Sigmoid colon (tissue), 7 donors: ENCODE data around the gene TMEM92. TPM values are rescaled to one million over a fixed set of nuclear protein-coding genes. Genes with fewer than 3 reads are reported as not detected.

Source experiments
- DNase-seq: peaks from one replicate; pipeline ENCODE4 v3.0.0-alpha.2; 2019
- H3K27ac ChIP-seq, 4 donors: fragments of 200-600 bp; sonication (generic); one replicate each; pipeline ENCODE4 v1.5.1; 2016 to 2019; ENCODE audit warnings: mild to moderate bottlenecking in 1 of 4
- H3K27me3 ChIP-seq, 3 donors: fragments of 200-600 bp; sonication (generic); one replicate each; pipeline ENCODE4 v1.5.1; 2019; ENCODE audit warnings: mild to moderate bottlenecking in 1 of 3
- H3K36me3 ChIP-seq, 4 donors: fragments of 200-600 bp; sonication (generic); one replicate each; pipeline ENCODE4 v1.5.1; 2016 to 2019
- H3K4me1 ChIP-seq, 4 donors: fragments of 200-600 bp; sonication (generic); one replicate each; pipeline ENCODE4 v1.5.1; 2017 to 2019
- H3K4me3 ChIP-seq, 4 donors: fragments of 200-600 bp; sonication (generic); one replicate each; pipeline ENCODE4 v1.5.1; 2017 to 2019; ENCODE audit warnings: mild to moderate bottlenecking in 2 of 4, moderate library complexity in 1 of 4
- H3K9me3 ChIP-seq, 4 donors: fragments of 200-600 bp in 3 of 4; sonication (generic) in 3 of 4; one replicate each; pipeline versions ENCODE4 v1.5.1 to v1.6.1; 2013 to 2019
- CTCF ChIP-seq, 4 experiments: fragments of 450-650 bp in 3 of 4; fragments of 200-600 bp in 1 of 4; IDR thresholded peaks; one replicate each; pipeline ENCODE4 v1.5.1; 2016 to 2019; ENCODE audit warnings: antibody characterized with exemption in 4 of 4, mild to moderate bottlenecking in 3 of 4, moderate library complexity in 2 of 4
- EP300 ChIP-seq, 4 donors: sonication (generic); formaldehyde crosslinking; IDR thresholded peaks; one replicate each; pipeline ENCODE4 v1.6.1; 2017; ENCODE audit warnings: antibody characterized with exemption in 4 of 4
- POLR2A ChIP-seq, 2 donors: fragments of 450-650 bp; IDR thresholded peaks; one replicate each; pipeline ENCODE4 v1.6.1; 2016; ENCODE audit warnings: antibody characterized with exemption in 2 of 2, mild to moderate bottlenecking in 2 of 2, moderate library complexity in 2 of 2
- POLR2AphosphoS5 ChIP-seq, 4 donors: sonication (generic); formaldehyde crosslinking; IDR thresholded peaks; one replicate each; pipeline ENCODE4 v1.6.1; 2017; ENCODE audit warnings: antibody characterized with exemption in 4 of 4
- WGBS, 2 donors: extraction: QIAGEN DNeasy Blood & Tissue Kit; methylation state at CpG; one replicate each; pipeline ENCODE4 v1.1.7; 2013; 5-methylcytosine and 5-hydroxymethylcytosine counted together
- intact Hi-C: fragments of 100-400 bp; cut with DNase I; formaldehyde crosslinking; loops from one replicate; pipeline ENCODE4 v1.15.1; 2023
- polyA plus RNA-seq, 3 donors: library from polyadenylated mRNA; stranded (reverse); fragments of 200-250 nt; gene quantifications; one replicate each; pipeline ENCODE4 v1.2.3, GENCODE V29; 2013
- total RNA-seq, 4 donors: library from RNA; depleted of rRNA; stranded (reverse); fragments of >200 nt; gene quantifications; one replicate each; pipeline ENCODE4 v1.1.0, GENCODE V29; 2016
- donor health status: healthy with polysubstance abuse.
- donor health status: Bipolar disorder and iron deficiency.
- donor health status: healthy.

The TMEM92 gene
- total and polyA plus RNA-seq, 7 donors, result 2.5 to 9.7 (median 3.6) TPM; not detected in 4

GRCh38 chr17:50318501-50319285 lies 44.4 kb downstream of the TMEM92 start:
- DNase-seq, result no peak
- 80 to 84% methylated on average over 10 of the region's 10 CpGs for WGBS, 2 donors

GRCh38 chr17:50319306-50320004 lies 45.2 kb downstream of the TMEM92 start:
- DNase-seq, result no peak
- H3K4me3 ChIP-seq, result no peak overlapping the region
- no peaks in the 10 kb centered on the region for H3K27me3 ChIP-seq
- intact Hi-C loops, result no loop called here
- WGBS, 2 donors, result 88 to 90% methylated on average over 12 of the region's 12 CpGs
- H3K36me3 ChIP-seq, result no peaks in the 10 kb centered on the region
- peaks cover 0 to 12% (median 9%) of the 10 kb centered on the region in 4 donors for H3K4me1 ChIP-seq
- TF ChIP-seq POLR2A (IDR thresholded peaks at IDR 0.05), result no peak
- no peak for TF ChIP-seq CTCF (IDR thresholded peaks at IDR 0.05)
- no peak for TF ChIP-seq EP300 (IDR thresholded peaks at IDR 0.05)
- no peak for TF ChIP-seq POLR2AphosphoS5 (IDR thresholded peaks at IDR 0.05)
- H3K27ac ChIP-seq, result no peak overlapping the region
- no peaks in the 10 kb centered on the region for H3K9me3 ChIP-seq

More at GRCh38 chr17:50318501-50319285, 44.4 kb downstream of the TMEM92 start:
- H3K4me3 ChIP-seq, result no peak overlapping the region
- no peaks in the 10 kb centered on the region for H3K36me3 ChIP-seq
- no peak for TF ChIP-seq EP300 (IDR thresholded peaks at IDR 0.05)
- TF ChIP-seq POLR2A (IDR thresholded peaks at IDR 0.05), result no peak
- peak in 1 of 4 experiments; percentile 8 for TF ChIP-seq CTCF (IDR thresholded peaks at IDR 0.05)
- TF ChIP-seq POLR2AphosphoS5 (IDR thresholded peaks at IDR 0.05), result no peak
- intact Hi-C loops, result no loop called here
- H3K4me1 ChIP-seq, result peaks cover 0 to 12% (median 9%) of the 10 kb centered on the region in 4 donors
- no peaks in the 10 kb centered on the region for H3K27me3 ChIP-seq
- no peaks in the 10 kb centered on the region for H3K9me3 ChIP-seq
- H3K27ac ChIP-seq, result no peak overlapping the region

- 75 to 81% methylated on average over 7 of the region's 7 CpGs for WGBS, 2 donors
- no peak for DNase-seq
- H3K27ac ChIP-seq, result no peak overlapping the region
- no peak for TF ChIP-seq POLR2A (IDR thresholded peaks at IDR 0.05)
- H3K4me1 ChIP-seq, result peaks cover 0 to 12% (median 9%) of the 10 kb centered on the region in 4 donors
- no peaks in the 10 kb centered on the region for H3K36me3 ChIP-seq
- H3K27me3 ChIP-seq, result no peaks in the 10 kb centered on the region
- intact Hi-C loops, result no loop called here
- no peak overlapping the region for H3K4me3 ChIP-seq
- H3K9me3 ChIP-seq, result no peaks in the 10 kb centered on the region
Observed at GRCh38 chr17:50322271-50322670, 48.0 kb downstream of the TMEM92 start.

- Histone ChIP-seq H3K27ac (no peak overlapping the region), H3K4me3 (no peak overlapping the region), H3K27me3 (no peaks in the 10 kb centered on the region), H3K4me1 (peaks cover 0 to 12% (median 9%) of the 10 kb centered on the region in 4 donors), H3K9me3 (no peaks in the 10 kb centered on the region), H3K36me3 (no peaks in the 10 kb centered on the region)
- DNase-seq, result no peak
- 81 to 82% methylated on average over 5 of the region's 5 CpGs for WGBS, 2 donors
- no peak for TF ChIP-seq POLR2AphosphoS5 (IDR thresholded peaks at IDR 0.05)
- no peak for TF ChIP-seq POLR2A (IDR thresholded peaks at IDR 0.05)
- TF ChIP-seq CTCF (IDR thresholded peaks at IDR 0.05), result no peak
- intact Hi-C loops, result no loop called here
Observed at GRCh38 chr17:50323060-50323459, 48.8 kb downstream of the TMEM92 start.

- WGBS, 2 donors, result 60 to 65% methylated on average over 4 of the region's 4 CpGs
- DNase-seq, result no peak
- Histone ChIP-seq H3K9me3 (no peaks in the 10 kb centered on the region), H3K4me1 (no peaks in the 10 kb centered on the region), H3K4me3 (no peak overlapping the region), H3K27ac (no peak overlapping the region), H3K27me3 (no peaks in the 10 kb centered on the region), H3K36me3 (no peaks in the 10 kb centered on the region)
- TF ChIP-seq POLR2AphosphoS5 (IDR thresholded peaks at IDR 0.05), result no peak
- TF ChIP-seq CTCF (IDR thresholded peaks at IDR 0.05), result no peak
- TF ChIP-seq EP300 (IDR thresholded peaks at IDR 0.05), result no peak
- TF ChIP-seq POLR2A (IDR thresholded peaks at IDR 0.05), result no peak
- intact Hi-C loops, result no loop called here
Observed at GRCh38 chr17:50325906-50326305, 51.6 kb downstream of the TMEM92 start.
